ENCODE data around the gene DGKK. TPM values are rescaled to one million over a fixed set of nuclear protein-coding genes. Genes with fewer than 3 reads are reported as not detected.

DGKK gene
- total RNA-seq, 2 experiments from 2014 or later: not detected

- H3K36me3 ChIP-seq (ENCODE audit: insufficient read depth, low read length): no peaks in the 10 kb centered on the region
- H3K9me2 ChIP-seq (ENCODE audit: insufficient read depth, low read length): no peaks in the 10 kb centered on the region
- ChIA-PET CTCF (ENCODE audit: unreplicated experiment) (no interaction called here), POLR2A (no interaction called here)
- no peak overlapping the region for H3K4me2 ChIP-seq (ENCODE audit: low read length)
- H3K4me3 ChIP-seq (ENCODE audit: low read depth, low read length, poor library complexity, severe bottlenecking): no peak overlapping the region
- H3K79me2 ChIP-seq (ENCODE audit: insufficient read depth, low read depth, low read length): no peaks in the 10 kb centered on the region
- no TSS peak for BruUV-seq (replicated peaks)
- no peak for TF ChIP-seq EZH2phosphoT487 (IDR thresholded peaks at IDR 0.05; ENCODE audit: borderline replicate concordance, low read depth, low read length)
- TF ChIP-seq CTCF (conservative IDR thresholded peaks at IDR 0.05; ENCODE audit: low read length): no peak
- no peaks in the 10 kb centered on the region for H3K9me3 ChIP-seq (ENCODE audit: low read length)
- no peaks in the 10 kb centered on the region for H4K20me1 ChIP-seq (ENCODE audit: insufficient read depth, low read length)
- no peaks in the 10 kb centered on the region for H3K4me1 ChIP-seq (ENCODE audit: insufficient read depth, low read length, poor library complexity, severe bottlenecking)
- DNase-seq (ENCODE audit: low spot score): no peak
- no peak overlapping the region for H3K27ac ChIP-seq (ENCODE audit: low read depth, low read length, poor library complexity, severe bottlenecking)
- H2AFZ ChIP-seq (ENCODE audit: low read length): no peak overlapping the region
- intact Hi-C loops (cut with micrococcal nuclease; ENCODE audit: unreplicated experiment): no loop called here
Observed at GRCh38 chrX:50403903-50404302, 66.7 kb downstream of the DGKK start.

- Histone ChIP-seq H4K20me1 (ENCODE audit: insufficient read depth, low read length) (no peaks in the 10 kb centered on the region), H3K9me2 (ENCODE audit: insufficient read depth, low read length) (no peaks in the 10 kb centered on the region), H3K4me2 (ENCODE audit: low read length) (no peak overlapping the region), H3K36me3 (ENCODE audit: insufficient read depth, low read length) (no peaks in the 10 kb centered on the region), H2AFZ (ENCODE audit: low read length) (no peak overlapping the region), H3K4me1 (ENCODE audit: insufficient read depth, low read length, poor library complexity, severe bottlenecking) (no peaks in the 10 kb centered on the region), H3K27ac (ENCODE audit: low read depth, low read length, poor library complexity, severe bottlenecking) (no peak overlapping the region), H3K9me3 (ENCODE audit: low read length) (no peaks in the 10 kb centered on the region), H3K79me2 (ENCODE audit: insufficient read depth, low read depth, low read length) (no peaks in the 10 kb centered on the region), H3K4me3 (ENCODE audit: low read depth, low read length, poor library complexity, severe bottlenecking) (no peak overlapping the region)
- intact Hi-C loops (cut with micrococcal nuclease; ENCODE audit: unreplicated experiment): no loop called here
- DNase-seq (ENCODE audit: low spot score): no peak
- TF ChIP-seq CTCF (conservative IDR thresholded peaks at IDR 0.05; ENCODE audit: low read length): no peak
- no peak for TF ChIP-seq EZH2phosphoT487 (IDR thresholded peaks at IDR 0.05; ENCODE audit: borderline replicate concordance, low read depth, low read length)
- BruUV-seq (replicated peaks): no TSS peak
- ChIA-PET CTCF (ENCODE audit: unreplicated experiment) (no interaction called here), POLR2A (no interaction called here)
Observed at GRCh38 chrX:50402886-50403285, 67.7 kb downstream of the DGKK start.

GRCh38 chrX:50393902-50394301 lies 76.7 kb downstream of the DGKK start:
- ChIA-PET CTCF (ENCODE audit: unreplicated experiment) (no interaction called here), POLR2A (no interaction called here)
- Histone ChIP-seq H2AFZ (ENCODE audit: low read length) (no peak overlapping the region), H3K9me3 (ENCODE audit: low read length) (no peaks in the 10 kb centered on the region), H3K27ac (ENCODE audit: low read depth, low read length, poor library complexity, severe bottlenecking) (no peak overlapping the region), H3K4me3 (ENCODE audit: low read depth, low read length, poor library complexity, severe bottlenecking) (no peak overlapping the region), H3K9me2 (ENCODE audit: insufficient read depth, low read length) (no peaks in the 10 kb centered on the region), H4K20me1 (ENCODE audit: insufficient read depth, low read length) (no peaks in the 10 kb centered on the region), H3K36me3 (ENCODE audit: insufficient read depth, low read length) (no peaks in the 10 kb centered on the region), H3K4me1 (ENCODE audit: insufficient read depth, low read length, poor library complexity, severe bottlenecking) (no peaks in the 10 kb centered on the region), H3K4me2 (ENCODE audit: low read length) (no peak overlapping the region), H3K79me2 (ENCODE audit: insufficient read depth, low read depth, low read length) (no peaks in the 10 kb centered on the region)
- no TSS peak for BruUV-seq (replicated peaks)
- DNase-seq (ENCODE audit: low spot score): no peak
- TF ChIP-seq EZH2phosphoT487 (IDR thresholded peaks at IDR 0.05; ENCODE audit: borderline replicate concordance, low read depth, low read length) (no peak), CTCF (conservative IDR thresholded peaks at IDR 0.05; ENCODE audit: low read length) (no peak)
- intact Hi-C loops (cut with micrococcal nuclease; ENCODE audit: unreplicated experiment): no loop called here
